Endometrial microvascular endothelial cells (primary cell): ENCODE measurements around the gene HIVEP2. TPM values are rescaled to one million over a fixed set of nuclear protein-coding genes. Genes with fewer than 3 reads are reported as not detected.

Source experiments
- in situ Hi-C: cut with HindIII; loops from 2 replicates; pipeline ENCODE4 v1.10.0; 2017; ENCODE audit warnings: low sequenced_read_pairs, low pct_unique_long_range_greater_than_20kb; ENCODE audit errors: inconsistent ontology term
- total RNA-seq: library from RNA; depleted of rRNA; stranded (reverse); fragments of >200 nt; gene quantifications from one replicate; pipeline ENCODE4 v1.2.3, GENCODE V29; 2015; ENCODE audit errors: inconsistent ontology term

HIVEP2 gene
- total RNA-seq, 1 donor from 2014 or later: 3.5 TPM

DNA sequence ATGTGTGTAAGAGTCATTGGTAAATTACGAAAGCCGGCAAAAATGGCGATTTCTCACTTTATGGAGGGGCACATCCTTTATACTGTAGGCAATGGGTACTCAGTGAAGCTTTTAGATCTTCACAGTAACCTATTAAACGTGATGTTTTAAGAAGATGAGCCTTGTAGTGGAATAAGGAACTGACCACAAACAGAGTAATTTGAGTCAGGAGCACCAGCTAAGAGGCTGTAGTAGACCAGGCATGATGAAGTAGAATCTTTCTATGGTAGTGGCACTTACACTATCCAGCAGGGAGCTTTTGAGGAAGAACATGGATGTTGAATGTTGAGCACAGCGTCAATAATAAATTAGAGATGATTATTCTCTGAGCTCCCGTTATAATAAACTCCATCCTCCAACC, 65.9 kb downstream of the HIVEP2 start:
- in situ Hi-C loops: no loop called here

DNA sequence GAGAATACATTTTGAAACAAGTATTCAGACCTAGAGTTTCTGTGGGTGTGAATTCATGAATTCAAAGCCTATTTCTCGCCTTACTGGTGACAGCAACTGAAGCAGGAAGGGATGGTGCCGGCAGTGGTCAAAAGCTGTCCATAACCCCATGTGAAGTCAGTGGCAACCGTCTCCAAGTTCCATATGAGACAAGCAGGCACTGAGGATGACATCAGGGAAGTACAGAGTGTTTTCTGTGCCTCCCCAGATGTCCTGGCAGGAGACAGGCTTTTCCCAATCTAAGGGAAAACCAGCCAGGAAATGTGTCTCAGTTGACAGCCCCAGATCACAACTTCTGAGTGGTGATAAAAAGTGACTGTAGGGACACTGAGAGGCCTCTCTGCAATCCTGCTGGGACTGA, 66.6 kb downstream of the HIVEP2 start:
- in situ Hi-C loops: no loop called here

DNA sequence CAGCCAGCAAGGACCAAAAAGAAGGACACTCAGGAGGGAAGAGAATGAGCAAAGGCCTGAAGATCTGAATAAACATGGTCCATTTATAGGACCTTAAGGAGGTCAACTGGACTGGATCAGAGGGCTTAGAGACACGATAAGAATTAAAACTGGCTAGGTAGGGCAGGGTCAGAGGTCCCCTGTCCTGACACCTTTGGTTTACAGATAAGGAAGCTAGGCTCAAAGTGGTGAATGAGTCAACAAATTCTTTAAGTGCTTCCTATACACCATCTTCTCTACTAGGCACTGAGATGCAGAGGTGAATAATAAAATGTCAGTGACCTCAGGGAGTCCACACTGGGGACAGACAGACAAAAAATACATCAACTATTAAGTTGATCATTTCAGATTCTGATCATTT, 70.3 kb downstream of the HIVEP2 start:
- in situ Hi-C loops: no loop called here

DNA sequence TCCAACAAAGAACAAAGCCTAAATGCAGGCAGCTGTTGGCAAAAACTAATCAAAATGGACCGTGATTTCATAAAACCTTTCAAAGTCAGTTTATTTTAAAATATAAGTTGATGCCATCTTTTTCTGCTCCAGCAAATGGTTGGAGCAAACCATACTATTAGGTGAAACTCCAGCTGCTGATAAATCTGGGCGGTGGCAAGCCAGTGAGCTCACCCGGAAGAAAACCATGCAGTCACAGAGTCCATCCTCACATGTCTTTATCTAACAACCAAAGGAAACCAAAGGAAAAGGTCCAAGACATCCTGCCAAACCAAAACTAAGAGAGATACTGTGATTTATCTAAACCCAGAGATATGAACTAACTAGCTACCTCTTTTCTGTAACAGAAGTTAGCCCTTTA, 72.6 kb downstream of the HIVEP2 start:
- in situ Hi-C loops: no loop called here

- in situ Hi-C loops: no loop called here
Measured at GRCh38 chr6:142871910-142872331, 73.1 kb downstream of the HIVEP2 start.

- in situ Hi-C loops: no loop called here
Measured at GRCh38 chr6:142870787-142871415, 74.1 kb downstream of the HIVEP2 start.

DNA sequence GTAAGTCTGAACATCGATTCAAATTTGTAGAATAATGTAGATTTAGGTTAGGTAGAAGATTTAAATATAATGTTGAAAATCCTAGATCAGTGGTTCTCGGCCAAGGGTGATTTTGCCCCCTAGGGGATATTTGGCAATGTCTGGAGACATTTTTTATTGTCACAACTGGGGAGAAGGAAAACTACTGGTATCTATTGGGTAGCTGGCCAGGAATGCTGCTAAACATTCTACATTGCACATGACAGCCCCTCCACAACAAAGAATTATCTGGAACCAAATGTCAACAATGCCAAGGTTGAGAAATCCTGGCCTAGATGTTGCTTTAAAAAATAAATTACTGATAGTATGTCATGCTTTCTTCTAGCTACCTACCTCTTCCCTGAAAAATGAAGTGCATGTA, 76.1 kb downstream of the HIVEP2 start:
- in situ Hi-C loops: no loop called here

- in situ Hi-C loops: no loop called here
Measured at GRCh38 chr6:142867988-142868812, 76.8 kb downstream of the HIVEP2 start.

GRCh38 chr6:142867355-142867801, 77.6 kb downstream of the HIVEP2 start:
- in situ Hi-C loops: no loop called here

DNA sequence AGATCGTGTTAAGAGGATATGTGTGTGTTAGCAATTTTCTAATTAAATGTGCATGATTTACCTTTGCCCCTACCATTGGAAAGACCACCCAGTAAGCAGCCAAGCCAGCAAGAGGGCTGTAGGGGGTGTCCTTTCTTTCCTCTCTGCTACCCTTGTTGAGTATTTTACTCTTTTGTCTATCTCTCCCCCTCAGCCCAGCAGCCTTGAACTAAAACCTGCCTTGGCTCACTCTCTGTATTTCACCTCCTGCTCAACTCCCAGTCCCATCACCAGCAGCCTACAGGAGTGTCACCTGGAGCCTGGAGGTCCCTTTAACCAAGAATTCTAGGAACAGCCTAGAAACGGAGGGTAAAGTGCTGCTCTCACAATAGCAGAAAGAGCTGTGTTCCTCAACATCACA, 81.0 kb downstream of the HIVEP2 start:
- in situ Hi-C loops: no loop called here

- in situ Hi-C loops: no loop called here
Measured at GRCh38 chr6:142861711-142862110, 83.3 kb downstream of the HIVEP2 start.

DNA sequence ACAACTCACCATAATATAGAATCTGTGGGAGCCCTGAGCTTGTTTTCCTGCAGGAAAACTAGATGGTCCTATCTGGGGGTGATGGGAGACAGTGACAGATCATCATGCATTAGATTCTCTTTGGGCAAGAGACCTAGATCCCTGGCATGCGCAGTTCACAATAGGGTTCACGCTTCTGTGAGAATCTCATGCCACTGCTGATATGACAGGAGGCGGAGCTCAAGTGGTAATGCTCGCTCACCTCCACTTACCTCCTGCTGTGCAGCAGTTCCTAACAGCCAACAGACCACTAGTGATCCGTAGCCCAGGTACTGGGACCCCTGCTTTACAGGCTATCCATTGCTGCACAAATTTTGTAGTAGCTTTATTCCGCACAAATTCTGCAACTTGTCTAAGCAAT, 84.5 kb downstream of the HIVEP2 start:
- in situ Hi-C loops: no loop called here

DNA sequence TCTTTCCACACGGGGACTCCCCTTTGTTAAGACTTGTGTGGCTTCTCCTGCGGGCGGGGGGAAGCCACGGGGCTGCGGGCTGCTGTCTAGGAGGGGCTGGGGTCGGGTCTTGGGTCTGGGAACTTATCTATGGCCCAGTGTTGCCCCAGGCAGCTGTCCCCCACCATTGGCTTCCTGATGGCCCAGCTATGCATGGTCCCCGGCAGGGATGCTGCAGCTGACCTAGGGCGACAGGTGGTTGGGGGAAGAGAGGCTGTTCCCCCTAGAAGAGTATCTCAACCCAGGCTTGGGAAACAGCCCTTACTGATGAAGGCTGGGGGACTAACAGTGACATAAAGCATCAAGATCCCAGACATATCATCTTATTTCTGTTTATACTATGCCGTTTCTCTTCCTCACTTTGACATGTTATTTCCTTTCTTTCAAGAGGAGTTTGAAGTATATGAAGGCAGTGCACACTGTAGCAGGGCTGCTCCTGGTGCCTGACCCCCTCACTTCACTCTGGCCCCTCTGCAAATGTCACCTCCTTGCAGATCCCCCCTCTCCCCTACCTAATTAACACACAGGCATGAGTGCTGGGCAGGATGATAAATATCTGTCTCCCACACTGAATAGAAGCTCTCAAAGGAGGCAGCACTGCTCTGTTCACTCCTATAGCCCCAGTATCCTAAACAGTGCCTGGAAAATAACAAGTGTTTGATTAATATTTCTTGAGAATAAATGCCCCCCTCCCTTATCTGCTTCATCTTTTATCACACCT, 87.0 kb downstream of the HIVEP2 start:
- in situ Hi-C loops: no loop called here

- in situ Hi-C loops: no loop called here
Measured at GRCh38 chr6:142857233-142857761, 87.7 kb downstream of the HIVEP2 start.

- in situ Hi-C loops: no loop called here
Measured at GRCh38 chr6:142856624-142857232, 88.2 kb downstream of the HIVEP2 start.

DNA sequence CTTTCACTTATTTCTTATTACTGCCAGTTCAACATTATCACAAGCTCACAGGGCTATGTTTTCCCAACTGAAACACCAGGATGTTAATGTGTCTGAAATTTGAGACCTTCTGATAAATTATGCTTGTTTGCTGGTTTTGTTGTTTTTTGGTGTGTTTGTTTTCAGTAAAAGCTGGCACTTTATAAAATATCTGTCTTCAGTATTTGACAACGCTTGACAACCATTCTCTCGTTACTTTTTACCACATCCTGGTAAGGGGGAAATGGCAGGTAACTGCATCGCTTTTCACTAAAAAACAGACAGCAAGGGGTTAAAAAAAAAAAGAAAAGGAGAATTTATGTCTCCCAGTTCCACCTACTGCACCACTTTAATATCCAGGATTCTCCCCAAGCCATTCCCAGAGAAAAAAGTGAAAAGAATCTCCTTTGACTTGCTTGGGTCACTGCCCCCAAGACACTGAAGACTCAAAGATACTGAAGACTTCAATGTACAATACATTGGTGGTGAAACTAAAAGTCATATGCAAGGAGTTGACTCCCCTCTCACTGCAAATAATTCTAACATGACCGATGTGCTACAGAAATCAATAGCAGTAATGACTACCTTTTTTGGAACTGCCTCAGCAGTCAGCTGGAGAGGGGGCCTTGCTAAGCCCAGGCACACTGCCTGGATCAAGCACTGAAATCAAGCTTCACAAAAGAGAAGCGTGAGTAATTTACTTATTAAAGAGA, 88.9 kb downstream of the HIVEP2 start:
- in situ Hi-C loops: no loop called here

- in situ Hi-C loops: no loop called here
Measured at GRCh38 chr6:142854589-142855488, 90.1 kb downstream of the HIVEP2 start.
